ENCODE measurements around the gene GCH1.

DNA sequence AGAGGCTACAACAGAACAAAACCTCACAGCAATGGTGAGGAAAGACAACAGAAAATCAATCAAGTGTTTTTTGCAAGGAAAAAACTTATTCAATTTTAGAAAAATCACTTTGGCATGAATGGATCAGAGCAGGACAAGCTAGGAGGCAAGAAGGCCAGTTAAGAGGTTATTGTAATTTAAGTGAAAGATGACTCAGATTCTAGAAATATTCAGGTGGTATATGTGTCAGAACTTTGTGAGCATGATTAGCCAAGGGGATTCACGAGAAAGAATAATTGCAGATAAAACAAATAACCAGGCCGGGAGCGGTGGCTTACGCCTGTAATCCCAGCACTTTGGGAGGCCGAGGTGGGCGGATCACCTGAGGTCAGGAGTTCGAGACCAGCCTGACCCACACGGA is 12.7 kb downstream of the GCH1 start:
- no peak for TF ChIP-seq GABPB1 (CRISPR knock-in tag; IDR thresholded peaks at IDR 0.05)
- TF ChIP-seq, protein P1, sequence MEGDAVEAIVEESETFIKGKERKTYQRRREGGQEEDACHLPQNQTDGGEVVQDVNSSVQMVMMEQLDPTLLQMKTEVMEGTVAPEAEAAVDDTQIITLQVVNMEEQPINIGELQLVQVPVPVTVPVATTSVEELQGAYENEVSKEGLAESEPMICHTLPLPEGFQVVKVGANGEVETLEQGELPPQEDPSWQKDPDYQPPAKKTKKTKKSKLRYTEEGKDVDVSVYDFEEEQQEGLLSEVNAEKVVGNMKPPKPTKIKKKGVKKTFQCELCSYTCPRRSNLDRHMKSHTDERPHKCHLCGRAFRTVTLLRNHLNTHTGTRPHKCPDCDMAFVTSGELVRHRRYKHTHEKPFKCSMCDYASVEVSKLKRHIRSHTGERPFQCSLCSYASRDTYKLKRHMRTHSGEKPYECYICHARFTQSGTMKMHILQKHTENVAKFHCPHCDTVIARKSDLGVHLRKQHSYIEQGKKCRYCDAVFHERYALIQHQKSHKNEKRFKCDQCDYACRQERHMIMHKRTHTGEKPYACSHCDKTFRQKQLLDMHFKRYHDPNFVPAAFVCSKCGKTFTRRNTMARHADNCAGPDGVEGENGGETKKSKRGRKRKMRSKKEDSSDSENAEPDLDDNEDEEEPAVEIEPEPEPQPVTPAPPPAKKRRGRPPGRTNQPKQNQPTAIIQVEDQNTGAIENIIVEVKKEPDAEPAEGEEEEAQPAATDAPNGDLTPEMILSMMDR (IDR thresholded peaks at IDR 0.05): no peak
- TF ChIP-seq, protein P2, sequence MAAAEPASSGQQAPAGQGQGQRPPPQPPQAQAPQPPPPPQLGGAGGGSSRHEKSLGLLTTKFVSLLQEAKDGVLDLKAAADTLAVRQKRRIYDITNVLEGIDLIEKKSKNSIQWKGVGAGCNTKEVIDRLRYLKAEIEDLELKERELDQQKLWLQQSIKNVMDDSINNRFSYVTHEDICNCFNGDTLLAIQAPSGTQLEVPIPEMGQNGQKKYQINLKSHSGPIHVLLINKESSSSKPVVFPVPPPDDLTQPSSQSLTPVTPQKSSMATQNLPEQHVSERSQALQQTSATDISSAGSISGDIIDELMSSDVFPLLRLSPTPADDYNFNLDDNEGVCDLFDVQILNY (CRISPR knock-in tag; IDR thresholded peaks at IDR 0.05): no peak
- TF ChIP-seq, protein P3, sequence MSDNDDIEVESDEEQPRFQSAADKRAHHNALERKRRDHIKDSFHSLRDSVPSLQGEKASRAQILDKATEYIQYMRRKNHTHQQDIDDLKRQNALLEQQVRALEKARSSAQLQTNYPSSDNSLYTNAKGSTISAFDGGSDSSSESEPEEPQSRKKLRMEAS (CRISPR knock-in tag; IDR thresholded peaks at IDR 0.05): no peak
- TF ChIP-seq, protein P4, sequence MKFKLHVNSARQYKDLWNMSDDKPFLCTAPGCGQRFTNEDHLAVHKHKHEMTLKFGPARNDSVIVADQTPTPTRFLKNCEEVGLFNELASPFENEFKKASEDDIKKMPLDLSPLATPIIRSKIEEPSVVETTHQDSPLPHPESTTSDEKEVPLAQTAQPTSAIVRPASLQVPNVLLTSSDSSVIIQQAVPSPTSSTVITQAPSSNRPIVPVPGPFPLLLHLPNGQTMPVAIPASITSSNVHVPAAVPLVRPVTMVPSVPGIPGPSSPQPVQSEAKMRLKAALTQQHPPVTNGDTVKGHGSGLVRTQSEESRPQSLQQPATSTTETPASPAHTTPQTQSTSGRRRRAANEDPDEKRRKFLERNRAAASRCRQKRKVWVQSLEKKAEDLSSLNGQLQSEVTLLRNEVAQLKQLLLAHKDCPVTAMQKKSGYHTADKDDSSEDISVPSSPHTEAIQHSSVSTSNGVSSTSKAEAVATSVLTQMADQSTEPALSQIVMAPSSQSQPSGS (CRISPR knock-in tag; IDR thresholded peaks at IDR 0.05; ENCODE audit: borderline replicate concordance, low read depth): no peak
- no peak for TF ChIP-seq NR3C1 (CRISPR knock-in tag; conservative IDR thresholded peaks at IDR 0.05; ENCODE audit: low read depth)
- TF ChIP-seq, protein P5, sequence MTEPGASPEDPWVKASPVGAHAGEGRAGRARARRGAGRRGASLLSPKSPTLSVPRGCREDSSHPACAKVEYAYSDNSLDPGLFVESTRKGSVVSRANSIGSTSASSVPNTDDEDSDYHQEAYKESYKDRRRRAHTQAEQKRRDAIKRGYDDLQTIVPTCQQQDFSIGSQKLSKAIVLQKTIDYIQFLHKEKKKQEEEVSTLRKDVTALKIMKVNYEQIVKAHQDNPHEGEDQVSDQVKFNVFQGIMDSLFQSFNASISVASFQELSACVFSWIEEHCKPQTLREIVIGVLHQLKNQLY (CRISPR knock-in tag; IDR thresholded peaks at IDR 0.05): no peak
- TF ChIP-seq, protein P6, sequence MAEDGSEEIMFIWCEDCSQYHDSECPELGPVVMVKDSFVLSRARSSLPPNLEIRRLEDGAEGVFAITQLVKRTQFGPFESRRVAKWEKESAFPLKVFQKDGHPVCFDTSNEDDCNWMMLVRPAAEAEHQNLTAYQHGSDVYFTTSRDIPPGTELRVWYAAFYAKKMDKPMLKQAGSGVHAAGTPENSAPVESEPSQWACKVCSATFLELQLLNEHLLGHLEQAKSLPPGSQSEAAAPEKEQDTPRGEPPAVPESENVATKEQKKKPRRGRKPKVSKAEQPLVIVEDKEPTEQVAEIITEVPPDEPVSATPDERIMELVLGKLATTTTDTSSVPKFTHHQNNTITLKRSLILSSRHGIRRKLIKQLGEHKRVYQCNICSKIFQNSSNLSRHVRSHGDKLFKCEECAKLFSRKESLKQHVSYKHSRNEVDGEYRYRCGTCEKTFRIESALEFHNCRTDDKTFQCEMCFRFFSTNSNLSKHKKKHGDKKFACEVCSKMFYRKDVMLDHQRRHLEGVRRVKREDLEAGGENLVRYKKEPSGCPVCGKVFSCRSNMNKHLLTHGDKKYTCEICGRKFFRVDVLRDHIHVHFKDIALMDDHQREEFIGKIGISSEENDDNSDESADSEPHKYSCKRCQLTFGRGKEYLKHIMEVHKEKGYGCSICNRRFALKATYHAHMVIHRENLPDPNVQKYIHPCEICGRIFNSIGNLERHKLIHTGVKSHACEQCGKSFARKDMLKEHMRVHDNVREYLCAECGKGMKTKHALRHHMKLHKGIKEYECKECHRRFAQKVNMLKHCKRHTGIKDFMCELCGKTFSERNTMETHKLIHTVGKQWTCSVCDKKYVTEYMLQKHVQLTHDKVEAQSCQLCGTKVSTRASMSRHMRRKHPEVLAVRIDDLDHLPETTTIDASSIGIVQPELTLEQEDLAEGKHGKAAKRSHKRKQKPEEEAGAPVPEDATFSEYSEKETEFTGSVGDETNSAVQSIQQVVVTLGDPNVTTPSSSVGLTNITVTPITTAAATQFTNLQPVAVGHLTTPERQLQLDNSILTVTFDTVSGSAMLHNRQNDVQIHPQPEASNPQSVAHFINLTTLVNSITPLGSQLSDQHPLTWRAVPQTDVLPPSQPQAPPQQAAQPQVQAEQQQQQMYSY (CRISPR knock-in tag; IDR thresholded peaks at IDR 0.05): no peak
- TF ChIP-seq, protein P7, sequence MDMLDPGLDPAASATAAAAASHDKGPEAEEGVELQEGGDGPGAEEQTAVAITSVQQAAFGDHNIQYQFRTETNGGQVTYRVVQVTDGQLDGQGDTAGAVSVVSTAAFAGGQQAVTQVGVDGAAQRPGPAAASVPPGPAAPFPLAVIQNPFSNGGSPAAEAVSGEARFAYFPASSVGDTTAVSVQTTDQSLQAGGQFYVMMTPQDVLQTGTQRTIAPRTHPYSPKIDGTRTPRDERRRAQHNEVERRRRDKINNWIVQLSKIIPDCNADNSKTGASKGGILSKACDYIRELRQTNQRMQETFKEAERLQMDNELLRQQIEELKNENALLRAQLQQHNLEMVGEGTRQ (CRISPR knock-in tag; IDR thresholded peaks at IDR 0.05): no peak
